ENCODE data around the gene ZMYND12.

ZMYND12 gene

DNA sequence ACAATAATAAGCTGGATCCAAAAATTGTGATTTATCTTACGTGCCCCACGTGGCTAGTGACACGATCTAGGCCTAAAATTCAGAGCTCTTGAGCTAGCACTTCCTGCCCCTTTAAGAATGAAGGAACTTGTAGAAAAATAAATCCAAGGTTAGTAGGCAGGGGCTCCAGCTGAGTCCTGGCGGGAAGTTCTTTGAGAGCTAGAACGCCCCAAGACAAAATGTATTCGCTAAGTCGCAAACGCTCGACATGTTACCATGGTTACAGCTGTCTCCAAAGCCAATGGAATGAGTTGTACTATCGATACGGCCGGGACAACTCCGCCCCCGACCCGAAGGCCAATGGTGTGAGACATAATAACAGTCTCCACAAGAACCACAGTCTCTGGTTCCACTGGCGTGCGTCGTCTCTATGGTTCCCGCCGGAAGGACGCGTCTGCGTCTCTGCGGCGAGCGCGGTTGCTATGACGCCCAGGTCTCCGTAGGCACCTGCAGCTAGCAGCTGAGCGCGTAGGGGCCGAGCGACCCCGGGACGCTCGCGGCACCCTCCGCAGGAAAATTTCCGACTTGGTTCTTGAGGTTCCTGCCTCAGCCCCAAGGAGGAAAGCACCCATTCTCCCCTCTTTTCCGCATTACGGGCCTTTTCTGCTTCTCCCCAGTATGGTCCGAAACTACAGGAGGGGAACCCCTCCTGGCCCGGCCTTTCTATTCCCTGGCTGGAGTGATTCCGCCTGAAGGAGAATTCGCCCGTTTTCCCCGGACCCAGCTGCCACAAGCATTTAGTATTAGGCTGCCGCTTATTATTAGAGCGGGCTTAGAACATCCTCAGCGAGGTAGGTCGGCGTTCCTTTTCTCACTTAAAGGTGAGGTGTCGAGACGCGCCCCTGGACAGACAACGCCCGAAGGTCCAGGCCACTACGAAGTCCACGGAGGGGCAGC is 7.3 kb upstream of the ZMYND12 start, which contains the start of gene CCDC30:
Gene CCDC30, plus strand, starts transcription at position 459 of the 936 bp plus-strand sequence. CDS start 17,266 bp downstream, outside the sequence.
- no peaks in the 10 kb centered on the region for H3K9me3 Mint-ChIP-seq
- H3K27ac Mint-ChIP-seq: peak within 1 kb of the TSS; percentile 88
- peaks cover 48% of the 10 kb centered on the region for H3K4me1 Mint-ChIP-seq (ENCODE audit: low read depth)
- H3K27me3 Mint-ChIP-seq: no peaks in the 10 kb centered on the region
- H3K36me3 Mint-ChIP-seq (ENCODE audit: low read depth): peaks cover 29% of the 10 kb centered on the region
- peak within 1 kb of the TSS; percentile 84 for H3K4me3 Mint-ChIP-seq

DNA sequence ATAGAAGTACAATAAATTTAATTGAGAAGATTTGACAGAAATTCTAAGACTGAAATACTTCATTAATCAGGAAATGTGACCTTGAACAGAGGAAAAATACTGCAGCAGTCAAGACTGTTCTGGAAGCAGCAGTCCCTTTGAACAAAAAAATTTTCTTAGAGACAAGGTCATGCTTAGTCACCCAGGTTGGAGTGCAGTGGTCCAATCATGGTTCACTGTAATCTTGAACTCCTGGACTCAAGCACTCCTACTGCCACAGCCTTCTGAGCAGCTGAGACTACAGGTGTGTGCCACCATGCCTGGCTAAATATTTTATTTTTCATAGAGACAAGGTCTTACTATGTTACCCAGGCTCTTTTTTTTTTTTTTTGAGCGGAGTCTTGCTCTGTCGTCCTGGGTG is 5.4 kb upstream of the ZMYND12 start:
- no peaks in the 10 kb centered on the region for H3K9me3 Mint-ChIP-seq
- peaks cover 61% of the 10 kb centered on the region for H3K4me1 Mint-ChIP-seq (ENCODE audit: low read depth)
- no peaks in the 10 kb centered on the region for H3K27me3 Mint-ChIP-seq
- no peak overlapping the region for H3K27ac Mint-ChIP-seq
- H3K4me3 Mint-ChIP-seq: no peak overlapping the region
- H3K36me3 Mint-ChIP-seq (ENCODE audit: low read depth): peaks cover 37% of the 10 kb centered on the region

DNA sequence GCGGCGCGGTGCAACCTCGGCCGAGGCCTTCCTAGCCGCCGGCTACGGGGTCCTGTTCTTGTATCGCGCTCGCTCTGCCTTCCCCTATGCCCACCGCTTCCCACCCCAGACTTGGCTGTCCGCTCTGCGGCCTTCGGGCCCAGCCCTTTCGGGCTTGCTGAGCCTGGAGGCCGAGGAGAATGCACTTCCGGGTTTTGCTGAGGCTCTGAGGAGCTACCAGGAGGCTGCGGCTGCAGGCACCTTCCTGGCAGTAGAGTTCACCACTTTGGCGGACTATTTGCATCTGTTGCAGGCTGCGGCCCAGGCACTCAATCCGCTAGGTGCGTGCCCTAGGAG is 900 bp upstream of the ZMYND12 start:
- peaks cover 37% of the 10 kb centered on the region for H3K36me3 Mint-ChIP-seq (ENCODE audit: low read depth)
- H3K27me3 Mint-ChIP-seq: no peaks in the 10 kb centered on the region
- H3K4me3 Mint-ChIP-seq: peak overlapping the region; percentile 96
- no peaks in the 10 kb centered on the region for H3K9me3 Mint-ChIP-seq
- H3K4me1 Mint-ChIP-seq (ENCODE audit: low read depth): peaks cover 50% of the 10 kb centered on the region
- peak overlapping the region; percentile 99 for H3K27ac Mint-ChIP-seq

DNA sequence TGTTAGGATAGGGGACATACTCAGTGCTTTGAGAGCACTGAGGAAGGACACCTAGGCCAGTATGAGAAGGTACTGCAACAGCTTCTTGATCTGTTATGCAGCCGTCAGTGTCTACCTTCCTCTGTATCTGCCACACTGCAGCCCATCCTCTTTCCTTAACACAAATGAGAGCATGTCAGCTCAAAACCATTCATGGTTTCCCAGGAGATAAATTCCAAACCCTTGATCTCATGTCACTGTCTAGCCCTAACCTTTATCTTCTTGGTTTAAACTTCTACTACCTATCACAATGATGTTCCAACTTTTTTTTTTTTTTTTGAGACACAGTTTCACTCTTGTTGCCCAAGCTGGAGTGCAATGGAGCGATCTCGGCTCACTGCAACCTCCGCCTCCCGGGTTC is 1.4 kb downstream of the ZMYND12 start:
- Mint-ChIP-seq H3K36me3 (ENCODE audit: low read depth) (peaks cover 19% of the 10 kb centered on the region), H3K27me3 (no peaks in the 10 kb centered on the region), H3K9me3 (no peaks in the 10 kb centered on the region), H3K27ac (no peak overlapping the region), H3K4me3 (no peak overlapping the region), H3K4me1 (ENCODE audit: low read depth) (peaks cover 33% of the 10 kb centered on the region)

DNA sequence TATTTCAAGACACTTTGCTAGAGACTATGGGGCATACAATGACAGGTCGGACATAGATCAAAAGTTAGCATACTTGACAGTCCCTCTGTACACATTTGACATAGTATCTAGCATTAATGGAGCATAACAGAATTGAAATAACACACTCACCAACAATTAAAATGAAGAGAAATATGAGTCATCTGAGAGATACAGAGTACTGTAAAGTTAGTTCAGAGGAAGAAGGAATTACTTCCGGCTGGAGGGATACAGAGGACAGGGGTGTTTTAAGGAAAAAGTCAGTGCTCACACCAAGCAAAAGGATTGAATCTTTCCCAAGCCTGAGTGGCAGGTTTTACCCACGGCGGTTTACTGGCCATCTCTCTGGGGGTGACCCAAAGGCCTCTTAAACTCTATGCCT is 2.4 kb downstream of the ZMYND12 start:
- Mint-ChIP-seq H3K27ac (no peak overlapping the region), H3K4me3 (no peak overlapping the region), H3K36me3 (ENCODE audit: low read depth) (peaks cover 12% of the 10 kb centered on the region), H3K4me1 (ENCODE audit: low read depth) (peaks cover 27% of the 10 kb centered on the region), H3K27me3 (no peaks in the 10 kb centered on the region), H3K9me3 (no peaks in the 10 kb centered on the region)

DNA sequence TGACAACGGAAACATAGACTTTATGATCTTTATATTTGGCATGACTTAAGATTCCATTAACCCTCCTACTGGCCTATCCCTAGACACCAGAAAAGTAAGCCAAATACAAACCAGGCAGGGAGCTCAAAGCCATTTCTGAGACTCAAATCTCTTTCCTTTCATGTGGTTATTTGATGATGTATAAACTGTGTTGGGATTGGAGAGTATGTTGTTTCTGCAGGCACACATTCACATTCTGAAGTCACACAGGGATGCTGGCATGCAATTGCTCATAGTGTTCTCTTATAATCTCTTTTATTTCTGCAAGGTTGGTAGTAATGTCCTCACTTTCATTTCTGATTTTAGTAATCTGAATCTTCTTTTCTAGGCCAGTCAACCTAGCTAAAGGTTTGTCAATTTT is 5.8 kb downstream of the ZMYND12 start:
- Mint-ChIP-seq H3K36me3 (ENCODE audit: low read depth) (no peaks in the 10 kb centered on the region), H3K4me3 (no peak overlapping the region), H3K27me3 (no peaks in the 10 kb centered on the region), H3K4me1 (ENCODE audit: low read depth) (peaks cover 1% of the 10 kb centered on the region), H3K9me3 (no peaks in the 10 kb centered on the region), H3K27ac (no peak overlapping the region)

DNA sequence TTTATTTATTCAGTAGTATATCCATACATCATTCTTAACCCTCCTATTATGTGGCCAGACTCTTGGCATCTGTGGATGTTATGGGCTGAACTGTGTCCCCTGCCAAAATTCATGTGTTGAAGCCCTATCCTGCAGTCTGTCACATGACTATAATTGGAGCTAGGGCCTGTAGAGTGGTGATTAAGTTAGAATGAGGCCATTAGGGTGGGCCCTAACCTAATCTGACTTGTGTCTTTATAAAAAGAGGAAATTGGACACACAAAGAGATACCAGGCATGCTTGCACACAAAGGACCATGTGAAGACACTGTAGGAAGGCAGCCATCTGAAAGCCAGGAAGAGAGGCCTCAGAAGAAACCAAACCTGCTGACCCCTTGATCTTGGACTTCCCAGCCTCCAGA is 6.6 kb downstream of the ZMYND12 start:
- no peaks in the 10 kb centered on the region for H3K4me1 Mint-ChIP-seq (ENCODE audit: low read depth)
- H3K4me3 Mint-ChIP-seq: no peak overlapping the region
- no peaks in the 10 kb centered on the region for H3K9me3 Mint-ChIP-seq
- H3K27ac Mint-ChIP-seq: no peak overlapping the region
- no peaks in the 10 kb centered on the region for H3K36me3 Mint-ChIP-seq (ENCODE audit: low read depth)
- no peaks in the 10 kb centered on the region for H3K27me3 Mint-ChIP-seq

DNA sequence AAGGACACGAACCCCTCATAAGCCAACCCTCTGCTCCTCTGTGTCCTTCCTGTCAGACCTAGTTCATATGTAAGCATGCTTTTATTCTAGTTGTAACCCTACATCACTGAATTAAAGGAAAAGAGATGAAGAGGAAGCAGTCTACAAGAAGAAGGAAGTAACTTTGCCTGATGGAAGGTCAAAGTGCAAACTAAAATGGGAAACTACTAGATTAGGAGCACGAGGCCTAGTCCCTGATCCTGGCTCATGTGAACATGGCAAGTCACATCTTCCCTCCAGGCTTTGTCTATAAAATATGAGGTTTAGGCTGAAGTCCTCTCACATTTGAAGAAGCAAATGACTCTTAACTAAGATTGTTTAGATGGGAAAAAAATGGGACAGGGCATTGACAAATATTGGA is 13.2 kb downstream of the ZMYND12 start:
- no peaks in the 10 kb centered on the region for H3K36me3 Mint-ChIP-seq (ENCODE audit: low read depth)
- H3K9me3 Mint-ChIP-seq: no peaks in the 10 kb centered on the region
- H3K4me3 Mint-ChIP-seq: no peak overlapping the region
- no peak overlapping the region for H3K27ac Mint-ChIP-seq
- no peaks in the 10 kb centered on the region for H3K27me3 Mint-ChIP-seq
- no peaks in the 10 kb centered on the region for H3K4me1 Mint-ChIP-seq (ENCODE audit: low read depth)

DNA sequence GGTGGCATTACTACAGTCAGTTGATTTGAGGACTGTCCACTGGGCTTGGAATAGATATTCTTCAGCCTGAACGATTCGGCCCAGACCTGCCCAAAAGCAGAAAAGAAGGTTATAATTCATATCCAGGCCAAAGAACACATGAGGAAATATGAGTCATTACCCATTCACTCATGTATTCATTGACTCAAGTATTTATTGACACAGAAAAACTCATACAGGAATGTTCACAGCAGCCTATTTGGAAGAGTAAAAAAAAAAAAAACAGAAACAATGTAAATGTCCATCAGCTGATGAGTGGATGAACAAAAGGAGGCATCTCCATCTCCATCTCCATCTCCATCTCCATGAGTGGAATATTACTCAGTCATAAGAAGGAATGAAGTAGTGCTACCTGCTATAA is 15.9 kb downstream of the ZMYND12 start:
- no peaks in the 10 kb centered on the region for H3K9me3 Mint-ChIP-seq
- H3K27me3 Mint-ChIP-seq: no peaks in the 10 kb centered on the region
- no peak overlapping the region for H3K4me3 Mint-ChIP-seq
- H3K4me1 Mint-ChIP-seq (ENCODE audit: low read depth): no peaks in the 10 kb centered on the region
- H3K36me3 Mint-ChIP-seq (ENCODE audit: low read depth): no peaks in the 10 kb centered on the region
- H3K27ac Mint-ChIP-seq: no peak overlapping the region

DNA sequence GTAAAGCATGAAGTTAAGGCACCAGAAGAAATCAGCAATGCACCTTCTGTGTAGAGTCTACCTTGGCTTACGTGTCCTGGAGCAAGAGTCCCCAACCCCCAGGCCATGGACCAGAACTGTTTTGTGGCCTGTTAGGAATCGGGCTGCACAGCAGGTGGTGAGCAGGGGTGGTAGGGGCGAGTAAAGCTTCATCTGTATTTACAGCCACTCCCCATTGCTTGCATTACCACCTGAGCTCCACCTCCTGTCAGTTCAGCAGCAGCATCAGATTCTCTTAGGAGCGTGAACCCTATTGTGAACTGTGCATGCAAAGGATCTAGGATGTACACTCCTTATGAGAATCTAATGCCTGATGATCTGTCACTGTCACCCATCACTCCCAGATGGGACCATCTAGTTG is 21.5 kb downstream of the ZMYND12 start:
- no peak overlapping the region for H3K4me3 Mint-ChIP-seq
- H3K27me3 Mint-ChIP-seq: no peaks in the 10 kb centered on the region
- no peaks in the 10 kb centered on the region for H3K36me3 Mint-ChIP-seq (ENCODE audit: low read depth)
- H3K9me3 Mint-ChIP-seq: no peaks in the 10 kb centered on the region
- no peak overlapping the region for H3K27ac Mint-ChIP-seq
- H3K4me1 Mint-ChIP-seq (ENCODE audit: low read depth): no peaks in the 10 kb centered on the region

DNA sequence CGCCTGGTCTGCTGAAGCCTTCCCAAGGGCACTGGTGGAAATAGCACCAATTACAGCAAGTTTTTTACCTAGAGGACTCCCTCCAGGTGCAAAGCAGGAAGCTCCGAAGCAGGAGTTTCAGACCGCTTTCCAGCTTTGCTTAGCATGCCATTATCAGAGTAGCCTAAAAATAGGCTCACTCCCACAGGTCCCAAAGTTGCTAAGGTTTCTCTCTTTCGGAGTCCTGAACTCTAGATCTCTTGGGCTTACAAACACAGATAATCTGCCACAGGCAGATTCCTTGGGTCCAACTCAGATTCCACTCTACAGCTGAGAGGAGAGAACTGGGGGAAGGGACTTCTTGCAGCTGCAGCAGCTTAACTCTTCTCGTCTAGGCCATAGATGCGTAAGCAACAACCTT is 22.5 kb downstream of the ZMYND12 start:
- H3K36me3 Mint-ChIP-seq (ENCODE audit: low read depth): no peaks in the 10 kb centered on the region
- no peak overlapping the region for H3K27ac Mint-ChIP-seq
- H3K4me3 Mint-ChIP-seq: no peak overlapping the region
- no peaks in the 10 kb centered on the region for H3K27me3 Mint-ChIP-seq
- H3K4me1 Mint-ChIP-seq (ENCODE audit: low read depth): no peaks in the 10 kb centered on the region
- H3K9me3 Mint-ChIP-seq: no peaks in the 10 kb centered on the region

DNA sequence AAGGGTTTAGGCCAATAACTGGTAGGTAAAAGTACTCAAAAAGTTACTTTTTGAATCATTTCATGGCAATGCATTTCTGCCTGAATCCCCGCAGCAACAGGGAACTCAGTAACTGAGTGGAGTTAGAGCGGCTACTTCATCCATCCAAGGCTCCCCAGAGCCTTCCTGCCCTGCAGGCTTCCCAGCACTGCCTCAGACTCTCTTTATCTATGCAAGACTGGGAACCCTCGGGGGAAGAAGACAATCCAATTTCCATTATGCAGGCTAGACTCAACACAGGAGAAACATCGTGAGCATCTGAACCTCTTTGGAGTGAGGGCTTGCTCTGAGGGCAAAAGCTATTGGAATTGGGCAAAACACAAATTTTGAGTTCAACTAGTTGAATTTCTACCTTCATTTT is 23.1 kb downstream of the ZMYND12 start:
- no peak overlapping the region for H3K4me3 Mint-ChIP-seq
- H3K9me3 Mint-ChIP-seq: no peaks in the 10 kb centered on the region
- H3K27me3 Mint-ChIP-seq: no peaks in the 10 kb centered on the region
- no peaks in the 10 kb centered on the region for H3K4me1 Mint-ChIP-seq (ENCODE audit: low read depth)
- H3K27ac Mint-ChIP-seq: no peak overlapping the region
- H3K36me3 Mint-ChIP-seq (ENCODE audit: low read depth): no peaks in the 10 kb centered on the region

DNA sequence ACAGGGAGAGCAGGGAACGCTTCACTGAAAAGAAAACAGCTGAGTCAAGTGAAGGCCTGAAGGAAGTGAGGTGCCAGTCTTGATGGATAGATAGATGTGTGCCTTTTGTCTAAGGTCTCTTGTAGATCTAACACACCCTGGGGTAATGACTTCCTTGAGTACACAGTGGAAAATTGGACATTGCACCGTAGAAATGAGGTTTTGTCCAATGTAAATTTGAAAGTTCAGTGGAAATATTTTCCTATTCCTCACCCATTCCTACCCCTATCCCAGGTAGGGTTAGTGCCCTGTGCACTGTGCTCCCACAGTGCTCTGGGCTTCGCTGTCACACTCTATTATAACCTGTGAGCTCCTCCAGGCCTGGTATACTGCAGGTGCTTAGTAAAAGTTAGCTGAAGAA is 24.3 kb downstream of the ZMYND12 start:
- H3K36me3 Mint-ChIP-seq (ENCODE audit: low read depth): no peaks in the 10 kb centered on the region
- H3K27ac Mint-ChIP-seq: no peak overlapping the region
- no peak overlapping the region for H3K4me3 Mint-ChIP-seq
- H3K9me3 Mint-ChIP-seq: no peaks in the 10 kb centered on the region
- H3K27me3 Mint-ChIP-seq: no peaks in the 10 kb centered on the region
- no peaks in the 10 kb centered on the region for H3K4me1 Mint-ChIP-seq (ENCODE audit: low read depth)

DNA sequence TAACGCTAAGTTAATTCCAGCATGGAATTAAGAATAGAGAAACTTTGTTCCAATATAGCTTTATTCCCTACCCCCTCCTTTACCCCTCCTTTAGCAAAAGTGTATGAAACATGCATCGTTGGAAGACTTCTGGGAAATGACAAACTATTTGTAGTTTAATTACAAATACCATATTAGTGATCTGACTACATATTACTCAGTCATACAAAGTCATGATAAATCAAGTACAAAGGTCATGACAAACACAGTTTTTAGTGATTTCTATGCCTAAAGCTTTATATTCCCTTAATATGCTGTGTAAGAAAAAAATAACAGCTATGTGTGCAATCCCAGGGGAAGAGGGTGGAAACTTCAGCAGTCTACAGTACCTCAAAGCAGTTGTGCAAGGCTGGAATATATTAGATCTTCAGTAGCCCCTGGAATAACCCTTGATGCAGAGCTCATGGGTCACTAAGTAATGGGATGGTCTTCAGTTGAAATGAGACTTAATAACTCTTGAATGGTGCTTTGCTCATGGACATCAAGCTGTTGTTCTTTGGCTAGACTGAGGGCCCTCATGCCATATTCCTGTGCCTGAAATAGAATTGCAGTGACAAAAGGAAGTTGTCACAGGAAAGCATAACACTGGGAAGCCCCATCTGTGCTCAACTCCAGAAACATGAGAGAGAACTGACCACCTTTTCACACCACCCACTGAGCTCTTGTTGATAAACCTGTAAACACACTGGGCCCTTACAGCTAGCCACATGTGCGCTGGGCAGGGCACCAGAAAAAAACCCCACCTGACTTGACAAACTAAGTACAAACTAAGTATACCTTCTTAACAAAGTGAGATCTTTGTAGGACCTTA is 25.3 kb downstream of the ZMYND12 start:
- Mint-ChIP-seq H3K9me3 (no peaks in the 10 kb centered on the region), H3K4me1 (ENCODE audit: low read depth) (no peaks in the 10 kb centered on the region), H3K27ac (no peak overlapping the region), H3K27me3 (no peaks in the 10 kb centered on the region), H3K36me3 (ENCODE audit: low read depth) (no peaks in the 10 kb centered on the region), H3K4me3 (no peak overlapping the region)

DNA sequence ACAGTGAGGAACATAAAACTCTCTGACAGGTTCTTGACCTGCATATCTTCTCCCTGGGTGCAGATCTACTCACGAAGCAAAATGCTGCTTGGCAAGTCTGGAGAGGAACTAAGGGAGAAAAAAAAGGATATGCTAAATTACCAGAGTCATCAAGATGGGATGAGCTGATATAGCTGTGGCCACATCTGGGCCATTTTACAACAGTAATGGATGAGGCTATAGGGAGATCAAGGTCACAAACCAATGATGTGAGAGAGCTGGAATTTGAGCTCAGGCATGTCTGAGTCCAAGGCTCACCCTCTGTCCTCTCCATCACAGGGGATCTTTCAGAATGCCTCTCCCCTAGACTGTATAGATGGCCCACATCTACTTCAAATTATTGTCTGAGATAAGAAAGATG is 26.2 kb downstream of the ZMYND12 start:
- Mint-ChIP-seq H3K9me3 (no peaks in the 10 kb centered on the region), H3K36me3 (ENCODE audit: low read depth) (no peaks in the 10 kb centered on the region), H3K27me3 (no peaks in the 10 kb centered on the region), H3K27ac (no peak overlapping the region), H3K4me3 (no peak overlapping the region), H3K4me1 (ENCODE audit: low read depth) (no peaks in the 10 kb centered on the region)
